Measurements from ENCODE around the gene CD58. TPM values are rescaled to one million over a fixed set of nuclear protein-coding genes. Genes with fewer than 3 reads are reported as not detected.
A peak's percentile ranks its signal among the peaks of the same experiment; 100 is the strongest.

Gene CD58, protein sequence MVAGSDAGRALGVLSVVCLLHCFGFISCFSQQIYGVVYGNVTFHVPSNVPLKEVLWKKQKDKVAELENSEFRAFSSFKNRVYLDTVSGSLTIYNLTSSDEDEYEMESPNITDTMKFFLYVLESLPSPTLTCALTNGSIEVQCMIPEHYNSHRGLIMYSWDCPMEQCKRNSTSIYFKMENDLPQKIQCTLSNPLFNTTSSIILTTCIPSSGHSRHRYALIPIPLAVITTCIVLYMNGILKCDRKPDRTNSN
- total RNA-seq (2021) (3.6 to 5.3 TPM (median 4.1 TPM) in 3 replicates), Bru-seq, nascent RNA (percentile 62 among the genes with signal in this experiment)
- long read RNA-seq, experiment 1, transcript CD58-201 (4 exons, 892 nt): minor isoform, 6 of 16 reads
- long read RNA-seq, experiment 1, transcript CD58-202 (6 exons, 1,098 nt): major isoform, 8 of 16 reads
- long read RNA-seq, experiment 1, partial matches to known transcripts: 1 of 16 reads
- long read RNA-seq, experiment 1, other reads (novel, unspliced or antisense): 1 of 16 reads
- long read RNA-seq, experiment 2, partial matches to known transcripts: 2 of 8 reads
- long read RNA-seq, experiment 2, other reads (novel, unspliced or antisense): 2 of 8 reads
- long read RNA-seq, experiment 3, transcript CD58-202 (6 exons, 1,098 nt): major isoform, 12 of 21 reads
- long read RNA-seq, experiment 3, transcript CD58-201 (4 exons, 892 nt): minor isoform, 6 of 21 reads
- long read RNA-seq, experiment 3, partial matches to known transcripts: 0 of 21 reads
- long read RNA-seq, experiment 3, other reads (novel, unspliced or antisense): 1 of 21 reads

DNA sequence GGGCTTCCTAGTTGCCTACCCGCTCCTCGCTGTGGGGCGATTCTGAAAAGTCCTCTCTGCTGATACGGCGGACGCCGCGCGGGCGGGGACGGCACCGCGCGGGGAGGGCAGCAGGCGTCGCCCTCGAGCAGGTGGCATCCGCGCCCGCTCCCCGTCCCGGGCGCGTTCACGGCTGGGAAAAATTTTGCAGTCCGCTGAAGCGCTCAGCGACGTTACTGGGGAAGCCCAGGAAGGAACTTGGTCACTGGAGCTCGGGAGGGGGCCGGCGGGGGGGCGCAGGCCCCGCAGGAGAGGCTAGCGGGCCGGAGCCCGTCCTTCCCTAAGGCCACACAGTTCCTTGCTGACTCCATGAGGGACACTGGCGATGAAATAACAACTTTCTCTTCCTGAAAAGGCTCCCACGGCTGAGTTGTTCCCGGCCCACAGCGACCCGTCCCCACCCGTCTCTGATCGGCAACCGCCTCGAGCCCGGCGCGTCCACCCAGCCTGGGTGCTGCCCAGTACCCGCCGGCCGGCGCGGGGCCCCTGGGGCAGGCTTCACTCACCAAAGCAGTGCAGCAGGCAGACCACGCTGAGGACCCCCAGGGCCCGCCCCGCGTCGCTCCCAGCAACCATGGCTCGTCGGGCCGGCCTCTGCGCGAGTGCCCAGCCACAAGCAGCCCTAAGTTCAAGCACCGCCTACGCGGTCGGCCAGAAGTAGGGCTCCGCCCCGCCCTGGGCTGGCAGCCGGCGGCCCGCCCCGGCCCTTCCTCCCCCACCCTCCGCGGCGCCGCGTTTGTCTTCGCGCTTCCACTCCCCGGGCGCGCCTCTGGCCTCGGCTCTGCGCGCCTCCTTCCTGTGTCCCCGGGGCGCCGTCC is at the start of gene CD58:
Gene CD58 (minus strand): TSS at position 669 of the 857 bp plus-strand sequence. CDS start 54 bp downstream, at position 615.
- CTCF ChIA-PET: interaction anchor here (0.7 to 1.3 kb wide), 4 partner anchors 26 to 271 kb away, joined by 3 to 7 read pairs (median 3); no protein-coding TSS in a partner anchor
- no peaks in the 10 kb centered on the region for H3K9me3 Mint-ChIP-seq
- ATAC-seq (peak; percentile 93), DNase-seq (ENCODE audit: low spot score) (peak; percentile 86)
- peaks cover 19% of the 10 kb centered on the region for H3K27me3 Mint-ChIP-seq (ENCODE audit: low read depth)
- H3K36me3 Mint-ChIP-seq: no peaks in the 10 kb centered on the region
- POLR2A ChIA-PET: interaction anchor here (1.0 kb wide), 1 partner anchor 489 kb away, joined by 3 read pairs; the partner anchor contains the start of gene TTF2
- H3K4me1 Mint-ChIP-seq: peaks cover 54% of the 10 kb centered on the region
- peak within 1 kb of the TSS; percentile 54; the same call in 1 of the 2 replicates for H3K27ac Mint-ChIP-seq
- H3K4me3 Mint-ChIP-seq: peak within 1 kb of the TSS; percentile 73
- TF ChIP-seq ZNF416 (CRISPR knock-in tag; IDR thresholded peaks at IDR 0.05) (0 out of 2 replicates have a peak, but pooled peaks have one; percentile 48), SMAD3 (CRISPR knock-in tag; IDR thresholded peaks at IDR 0.05; ENCODE audit: borderline replicate concordance) (no peak), ZNF138 (CRISPR knock-in tag; conservative IDR thresholded peaks at IDR 0.05) (no peak), ESRRA (CRISPR knock-in tag; IDR thresholded peaks at IDR 0.05; ENCODE audit: borderline replicate concordance) (peak; percentile 16), NR3C1 (CRISPR knock-in tag; conservative IDR thresholded peaks at IDR 0.05; ENCODE audit: low read depth) (no peak), JAZF1 (CRISPR knock-in tag; IDR thresholded peaks at IDR 0.05) (no peak), NFYB (CRISPR knock-in tag; conservative IDR thresholded peaks at IDR 0.05; ENCODE audit: low read depth) (no peak)
- TF ChIP-seq, protein P1, sequence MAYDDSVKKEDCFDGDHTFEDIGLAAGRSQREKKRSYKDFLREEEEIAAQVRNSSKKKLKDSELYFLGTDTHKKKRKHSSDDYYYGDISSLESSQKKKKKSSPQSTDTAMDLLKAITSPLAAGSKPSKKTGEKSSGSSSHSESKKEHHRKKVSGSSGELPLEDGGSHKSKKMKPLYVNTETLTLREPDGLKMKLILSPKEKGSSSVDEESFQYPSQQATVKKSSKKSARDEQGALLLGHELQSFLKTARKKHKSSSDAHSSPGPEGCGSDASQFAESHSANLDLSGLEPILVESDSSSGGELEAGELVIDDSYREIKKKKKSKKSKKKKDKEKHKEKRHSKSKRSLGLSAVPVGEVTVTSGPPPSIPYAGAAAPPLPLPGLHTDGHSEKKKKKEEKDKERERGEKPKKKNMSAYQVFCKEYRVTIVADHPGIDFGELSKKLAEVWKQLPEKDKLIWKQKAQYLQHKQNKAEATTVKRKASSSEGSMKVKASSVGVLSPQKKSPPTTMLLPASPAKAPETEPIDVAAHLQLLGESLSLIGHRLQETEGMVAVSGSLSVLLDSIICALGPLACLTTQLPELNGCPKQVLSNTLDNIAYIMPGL (CRISPR knock-in tag; IDR thresholded peaks at IDR 0.05): peak; percentile 74
- TF ChIP-seq, protein P2, sequence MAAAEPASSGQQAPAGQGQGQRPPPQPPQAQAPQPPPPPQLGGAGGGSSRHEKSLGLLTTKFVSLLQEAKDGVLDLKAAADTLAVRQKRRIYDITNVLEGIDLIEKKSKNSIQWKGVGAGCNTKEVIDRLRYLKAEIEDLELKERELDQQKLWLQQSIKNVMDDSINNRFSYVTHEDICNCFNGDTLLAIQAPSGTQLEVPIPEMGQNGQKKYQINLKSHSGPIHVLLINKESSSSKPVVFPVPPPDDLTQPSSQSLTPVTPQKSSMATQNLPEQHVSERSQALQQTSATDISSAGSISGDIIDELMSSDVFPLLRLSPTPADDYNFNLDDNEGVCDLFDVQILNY (CRISPR knock-in tag; IDR thresholded peaks at IDR 0.05): peak; percentile 31; the same call in 1 of the 2 replicates
- TF ChIP-seq, protein P3, sequence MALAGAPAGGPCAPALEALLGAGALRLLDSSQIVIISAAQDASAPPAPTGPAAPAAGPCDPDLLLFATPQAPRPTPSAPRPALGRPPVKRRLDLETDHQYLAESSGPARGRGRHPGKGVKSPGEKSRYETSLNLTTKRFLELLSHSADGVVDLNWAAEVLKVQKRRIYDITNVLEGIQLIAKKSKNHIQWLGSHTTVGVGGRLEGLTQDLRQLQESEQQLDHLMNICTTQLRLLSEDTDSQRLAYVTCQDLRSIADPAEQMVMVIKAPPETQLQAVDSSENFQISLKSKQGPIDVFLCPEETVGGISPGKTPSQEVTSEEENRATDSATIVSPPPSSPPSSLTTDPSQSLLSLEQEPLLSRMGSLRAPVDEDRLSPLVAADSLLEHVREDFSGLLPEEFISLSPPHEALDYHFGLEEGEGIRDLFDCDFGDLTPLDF (CRISPR knock-in tag; IDR thresholded peaks at IDR 0.05): 0 out of 2 replicates have a peak, but pooled peaks have one; percentile 10
- TF ChIP-seq, protein P4, sequence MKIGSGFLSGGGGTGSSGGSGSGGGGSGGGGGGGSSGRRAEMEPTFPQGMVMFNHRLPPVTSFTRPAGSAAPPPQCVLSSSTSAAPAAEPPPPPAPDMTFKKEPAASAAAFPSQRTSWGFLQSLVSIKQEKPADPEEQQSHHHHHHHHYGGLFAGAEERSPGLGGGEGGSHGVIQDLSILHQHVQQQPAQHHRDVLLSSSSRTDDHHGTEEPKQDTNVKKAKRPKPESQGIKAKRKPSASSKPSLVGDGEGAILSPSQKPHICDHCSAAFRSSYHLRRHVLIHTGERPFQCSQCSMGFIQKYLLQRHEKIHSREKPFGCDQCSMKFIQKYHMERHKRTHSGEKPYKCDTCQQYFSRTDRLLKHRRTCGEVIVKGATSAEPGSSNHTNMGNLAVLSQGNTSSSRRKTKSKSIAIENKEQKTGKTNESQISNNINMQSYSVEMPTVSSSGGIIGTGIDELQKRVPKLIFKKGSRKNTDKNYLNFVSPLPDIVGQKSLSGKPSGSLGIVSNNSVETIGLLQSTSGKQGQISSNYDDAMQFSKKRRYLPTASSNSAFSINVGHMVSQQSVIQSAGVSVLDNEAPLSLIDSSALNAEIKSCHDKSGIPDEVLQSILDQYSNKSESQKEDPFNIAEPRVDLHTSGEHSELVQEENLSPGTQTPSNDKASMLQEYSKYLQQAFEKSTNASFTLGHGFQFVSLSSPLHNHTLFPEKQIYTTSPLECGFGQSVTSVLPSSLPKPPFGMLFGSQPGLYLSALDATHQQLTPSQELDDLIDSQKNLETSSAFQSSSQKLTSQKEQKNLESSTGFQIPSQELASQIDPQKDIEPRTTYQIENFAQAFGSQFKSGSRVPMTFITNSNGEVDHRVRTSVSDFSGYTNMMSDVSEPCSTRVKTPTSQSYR (CRISPR knock-in tag; IDR thresholded peaks at IDR 0.05): no peak
- TF ChIP-seq, protein P5, sequence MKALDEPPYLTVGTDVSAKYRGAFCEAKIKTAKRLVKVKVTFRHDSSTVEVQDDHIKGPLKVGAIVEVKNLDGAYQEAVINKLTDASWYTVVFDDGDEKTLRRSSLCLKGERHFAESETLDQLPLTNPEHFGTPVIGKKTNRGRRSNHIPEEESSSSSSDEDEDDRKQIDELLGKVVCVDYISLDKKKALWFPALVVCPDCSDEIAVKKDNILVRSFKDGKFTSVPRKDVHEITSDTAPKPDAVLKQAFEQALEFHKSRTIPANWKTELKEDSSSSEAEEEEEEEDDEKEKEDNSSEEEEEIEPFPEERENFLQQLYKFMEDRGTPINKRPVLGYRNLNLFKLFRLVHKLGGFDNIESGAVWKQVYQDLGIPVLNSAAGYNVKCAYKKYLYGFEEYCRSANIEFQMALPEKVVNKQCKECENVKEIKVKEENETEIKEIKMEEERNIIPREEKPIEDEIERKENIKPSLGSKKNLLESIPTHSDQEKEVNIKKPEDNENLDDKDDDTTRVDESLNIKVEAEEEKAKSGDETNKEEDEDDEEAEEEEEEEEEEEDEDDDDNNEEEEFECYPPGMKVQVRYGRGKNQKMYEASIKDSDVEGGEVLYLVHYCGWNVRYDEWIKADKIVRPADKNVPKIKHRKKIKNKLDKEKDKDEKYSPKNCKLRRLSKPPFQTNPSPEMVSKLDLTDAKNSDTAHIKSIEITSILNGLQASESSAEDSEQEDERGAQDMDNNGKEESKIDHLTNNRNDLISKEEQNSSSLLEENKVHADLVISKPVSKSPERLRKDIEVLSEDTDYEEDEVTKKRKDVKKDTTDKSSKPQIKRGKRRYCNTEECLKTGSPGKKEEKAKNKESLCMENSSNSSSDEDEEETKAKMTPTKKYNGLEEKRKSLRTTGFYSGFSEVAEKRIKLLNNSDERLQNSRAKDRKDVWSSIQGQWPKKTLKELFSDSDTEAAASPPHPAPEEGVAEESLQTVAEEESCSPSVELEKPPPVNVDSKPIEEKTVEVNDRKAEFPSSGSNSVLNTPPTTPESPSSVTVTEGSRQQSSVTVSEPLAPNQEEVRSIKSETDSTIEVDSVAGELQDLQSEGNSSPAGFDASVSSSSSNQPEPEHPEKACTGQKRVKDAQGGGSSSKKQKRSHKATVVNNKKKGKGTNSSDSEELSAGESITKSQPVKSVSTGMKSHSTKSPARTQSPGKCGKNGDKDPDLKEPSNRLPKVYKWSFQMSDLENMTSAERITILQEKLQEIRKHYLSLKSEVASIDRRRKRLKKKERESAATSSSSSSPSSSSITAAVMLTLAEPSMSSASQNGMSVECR (CRISPR knock-in tag; IDR thresholded peaks at IDR 0.05; ENCODE audit: borderline replicate concordance): peak; percentile 34; the same call in 1 of the 2 replicates
- TF ChIP-seq, protein P6, sequence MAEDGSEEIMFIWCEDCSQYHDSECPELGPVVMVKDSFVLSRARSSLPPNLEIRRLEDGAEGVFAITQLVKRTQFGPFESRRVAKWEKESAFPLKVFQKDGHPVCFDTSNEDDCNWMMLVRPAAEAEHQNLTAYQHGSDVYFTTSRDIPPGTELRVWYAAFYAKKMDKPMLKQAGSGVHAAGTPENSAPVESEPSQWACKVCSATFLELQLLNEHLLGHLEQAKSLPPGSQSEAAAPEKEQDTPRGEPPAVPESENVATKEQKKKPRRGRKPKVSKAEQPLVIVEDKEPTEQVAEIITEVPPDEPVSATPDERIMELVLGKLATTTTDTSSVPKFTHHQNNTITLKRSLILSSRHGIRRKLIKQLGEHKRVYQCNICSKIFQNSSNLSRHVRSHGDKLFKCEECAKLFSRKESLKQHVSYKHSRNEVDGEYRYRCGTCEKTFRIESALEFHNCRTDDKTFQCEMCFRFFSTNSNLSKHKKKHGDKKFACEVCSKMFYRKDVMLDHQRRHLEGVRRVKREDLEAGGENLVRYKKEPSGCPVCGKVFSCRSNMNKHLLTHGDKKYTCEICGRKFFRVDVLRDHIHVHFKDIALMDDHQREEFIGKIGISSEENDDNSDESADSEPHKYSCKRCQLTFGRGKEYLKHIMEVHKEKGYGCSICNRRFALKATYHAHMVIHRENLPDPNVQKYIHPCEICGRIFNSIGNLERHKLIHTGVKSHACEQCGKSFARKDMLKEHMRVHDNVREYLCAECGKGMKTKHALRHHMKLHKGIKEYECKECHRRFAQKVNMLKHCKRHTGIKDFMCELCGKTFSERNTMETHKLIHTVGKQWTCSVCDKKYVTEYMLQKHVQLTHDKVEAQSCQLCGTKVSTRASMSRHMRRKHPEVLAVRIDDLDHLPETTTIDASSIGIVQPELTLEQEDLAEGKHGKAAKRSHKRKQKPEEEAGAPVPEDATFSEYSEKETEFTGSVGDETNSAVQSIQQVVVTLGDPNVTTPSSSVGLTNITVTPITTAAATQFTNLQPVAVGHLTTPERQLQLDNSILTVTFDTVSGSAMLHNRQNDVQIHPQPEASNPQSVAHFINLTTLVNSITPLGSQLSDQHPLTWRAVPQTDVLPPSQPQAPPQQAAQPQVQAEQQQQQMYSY (CRISPR knock-in tag; IDR thresholded peaks at IDR 0.05): no peak
- TF ChIP-seq, protein P7, sequence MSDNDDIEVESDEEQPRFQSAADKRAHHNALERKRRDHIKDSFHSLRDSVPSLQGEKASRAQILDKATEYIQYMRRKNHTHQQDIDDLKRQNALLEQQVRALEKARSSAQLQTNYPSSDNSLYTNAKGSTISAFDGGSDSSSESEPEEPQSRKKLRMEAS (CRISPR knock-in tag; IDR thresholded peaks at IDR 0.05): peak; percentile 58; the same call in 1 of the 2 replicates
